Thoracic aorta (tissue), 2 donors: ENCODE data around the gene TNFAIP8. TPM values are rescaled to one million over a fixed set of nuclear protein-coding genes. Genes with fewer than 3 reads are reported as not detected.
"Not testable (repeated sequence)": the region's sequence is repeated elsewhere in the genome, so short reads cannot be mapped to it uniquely, and the experiment has no call there.

Experiments
- ATAC-seq: fragments of 150-250 bp; one replicate; pipeline ENCODE4 v1.8.0; 2017; ENCODE audit warnings: low read depth; ENCODE audit not compliant: insufficient number of reproducible peaks, low FRiP score
- DNase-seq: peaks from one replicate; pipeline ENCODE4 v3.0.0-alpha.2; 2020; ENCODE audit warnings: low spot score
- H3K27ac ChIP-seq, 2 donors: fragments of 200-600 bp; sonication (generic); 1 replicate in 1 of 2; 2 replicates in 1 of 2; pipeline ENCODE4 v1.5.1; 2016; ENCODE audit warnings: mild to moderate bottlenecking in 2 of 2, moderate library complexity in 2 of 2
- H3K27me3 ChIP-seq: fragments of 200-600 bp; sonication (generic); replicated peaks from 2 replicates; pipeline ENCODE4 v1.6.0; 2016; ENCODE audit warnings: mild to moderate bottlenecking; ENCODE audit not compliant: insufficient read depth
- H3K36me3 ChIP-seq: fragments of 200-600 bp; sonication (generic); one replicate; pipeline ENCODE4 v1.5.1; 2016
- H3K4me1 ChIP-seq, 2 donors: fragments of 200-600 bp; sonication (generic); 1 replicate in 1 of 2; 2 replicates in 1 of 2; pipeline versions ENCODE4 v1.5.1 to v1.6.0; 2016; ENCODE audit warnings: low read depth in 2 of 2, mild to moderate bottlenecking in 1 of 2; ENCODE audit not compliant: control insufficient read depth in 1 of 2
- H3K4me3 ChIP-seq: fragments of 200-600 bp; sonication (generic); 2 replicates; pipeline ENCODE4 v1.5.1; 2016; ENCODE audit warnings: mild to moderate bottlenecking
- H3K9me3 ChIP-seq: fragments of 200-600 bp; sonication (generic); 2 replicates; pipeline ENCODE4 v1.5.1; 2016
- CTCF ChIP-seq: fragments of 200-600 bp; sonication (generic); IDR thresholded peaks from one replicate; pipeline ENCODE4 v1.5.1; 2019; ENCODE audit warnings: antibody characterized with exemption
- total RNA-seq, 2 donors: library from RNA; depleted of rRNA; stranded (reverse); fragments of >200 nt; gene quantifications; one replicate each; pipeline versions ENCODE4 v1.1.0 to v1.2.3, GENCODE V29; 2016

Gene TNFAIP8
- total RNA-seq, 2 donors from 2014 or later = 16.8 to 34.1 TPM

- Histone ChIP-seq H3K36me3 (no peaks in the 10 kb centered on the region), H3K9me3 (no peaks in the 10 kb centered on the region), H3K27me3 (no peaks in the 10 kb centered on the region), H3K4me3 (no peak overlapping the region), H3K27ac (no peak overlapping the region), H3K4me1 (no peaks in the 10 kb centered on the region)
- no peak for TF ChIP-seq CTCF
- no peak for DNase-seq
- ATAC-seq = no peak
These were observed 64.3 kb downstream of the TNFAIP8 start for GRCh38 chr5:119420169-119420568.

- no peak for TF ChIP-seq CTCF
- DNase-seq = no peak
- no peak overlapping the region for H3K4me3 ChIP-seq
- no peak overlapping the region for H3K27ac ChIP-seq
- no peaks in the 10 kb centered on the region for H3K27me3 ChIP-seq
- H3K4me1 ChIP-seq = no peaks in the 10 kb centered on the region
- no peaks in the 10 kb centered on the region for H3K36me3 ChIP-seq
- no peaks in the 10 kb centered on the region for H3K9me3 ChIP-seq
- ATAC-seq = no peak
These were observed 70.2 kb downstream of the TNFAIP8 start for GRCh38 chr5:119426057-119426456.

GRCh38 chr5:119427060-119427459 lies 71.2 kb downstream of the TNFAIP8 start:
- H3K27ac ChIP-seq = no peak overlapping the region
- no peaks in the 10 kb centered on the region for H3K4me1 ChIP-seq
- H3K36me3 ChIP-seq = no peaks in the 10 kb centered on the region
- no peaks in the 10 kb centered on the region for H3K9me3 ChIP-seq
- TF ChIP-seq CTCF = no peak
- no peaks in the 10 kb centered on the region for H3K27me3 ChIP-seq
- no peak for DNase-seq
- H3K4me3 ChIP-seq = no peak overlapping the region
- ATAC-seq = no peak

- ATAC-seq, H3K4me3 ChIP-seq: not testable (repeated sequence)
These were observed 71.8 kb downstream of the TNFAIP8 start for GRCh38 chr5:119427596-119427995.

GRCh38 chr5:119428166-119428565 lies 72.3 kb downstream of the TNFAIP8 start:
- not testable (repeated sequence) for ATAC-seq, H3K4me3 ChIP-seq, H3K4me1 ChIP-seq, H3K9me3 ChIP-seq, H3K27me3 ChIP-seq, DNase-seq, H3K27ac ChIP-seq, H3K36me3 ChIP-seq

More at GRCh38 chr5:119427596-119427995, 71.8 kb downstream of the TNFAIP8 start:
- H3K27me3 ChIP-seq, H3K9me3 ChIP-seq, DNase-seq, H3K36me3 ChIP-seq, H3K4me1 ChIP-seq, H3K27ac ChIP-seq: not testable (repeated sequence)

- ATAC-seq, H3K9me3 ChIP-seq, H3K4me1 ChIP-seq, H3K27me3 ChIP-seq, H3K4me3 ChIP-seq, H3K27ac ChIP-seq, DNase-seq, H3K36me3 ChIP-seq: not testable (repeated sequence)
These were observed 72.8 kb downstream of the TNFAIP8 start for GRCh38 chr5:119428574-119428973.

GRCh38 chr5:119432674-119433237 lies 76.9 kb downstream of the TNFAIP8 start:
- not testable (repeated sequence) for ATAC-seq, H3K9me3 ChIP-seq, H3K4me3 ChIP-seq, H3K27ac ChIP-seq, H3K27me3 ChIP-seq, DNase-seq, H3K4me1 ChIP-seq, H3K36me3 ChIP-seq
